ENCODE data around the gene CMTM2. TPM values are rescaled to one million over a fixed set of nuclear protein-coding genes. Genes with fewer than 3 reads are reported as not detected.

The CMTM2 gene
- total and polyA plus RNA-seq, 2 donors (not counting 1 experiment from before 2014, with no cell fraction given), result not detected

- H3K9me3 Mint-ChIP-seq (ENCODE audit: insufficient read depth), result no peaks in the 10 kb centered on the region
- POLR2A ChIA-PET, result no interaction called here
- TF ChIP-seq EZH2 (IDR thresholded peaks at IDR 0.05; ENCODE audit: borderline replicate concordance, insufficient read depth, low read depth, low read length, poor library complexity, severe bottlenecking) (no peak), CTCF (IDR thresholded peaks at IDR 0.05) (no peak)
These were observed 9.3 kb upstream of the CMTM2 start for GRCh38 chr16:66569827-66570405.

GRCh38 chr16:66572356-66572755 lies 6.9 kb upstream of the CMTM2 start:
- H3K27ac Mint-ChIP-seq, result no peak overlapping the region
- H3K9ac ChIP-seq (ENCODE audit: low read length), result no peak overlapping the region
- TF ChIP-seq EZH2 (IDR thresholded peaks at IDR 0.05; ENCODE audit: borderline replicate concordance, insufficient read depth, low read depth, low read length, poor library complexity, severe bottlenecking), result no peak
- POLR2A ChIA-PET, result interaction anchor here (0.5 kb wide), 1 partner anchor 23 kb away, joined by 3 read pairs; no protein-coding TSS in a partner anchor
- no peaks in the 10 kb centered on the region for H3K4me1 ChIP-seq (ENCODE audit: control insufficient read depth in 2 of 2, insufficient read depth in 2 of 2, low read length in 2 of 2)
- H3K36me3 ChIP-seq (replicated peaks in 1 of 2; ENCODE audit: control extremely low read depth in 1 of 2, control insufficient read depth in 1 of 2, extremely low read depth in 1 of 2, insufficient read depth in 2 of 2, low read length in 1 of 2), result no peaks in the 10 kb centered on the region
- H3K4me1 Mint-ChIP-seq, result no peaks in the 10 kb centered on the region
- intact Hi-C loops (cut with micrococcal nuclease), result no loop called here
- no peak overlapping the region for H3K4me3 ChIP-seq (ENCODE audit: control extremely low read depth in 1 of 5, extremely low read depth in 1 of 5, insufficient read depth in 1 of 5, low read depth in 2 of 5, low read length in 4 of 5)
- no peaks in the 10 kb centered on the region for H3K79me2 ChIP-seq (ENCODE audit: control insufficient read depth, insufficient read depth, low read length)
- H4K20me1 ChIP-seq (ENCODE audit: control insufficient read depth, insufficient read depth, low read length, poor library complexity, severe bottlenecking), result peaks cover 5% of the 10 kb centered on the region
- no peaks in the 10 kb centered on the region for H3K9me3 ChIP-seq (ENCODE audit: control extremely low read depth in 1 of 3, control insufficient read depth in 2 of 3, insufficient read depth in 1 of 3, low read length in 2 of 3)
- no peak overlapping the region for H2AFZ ChIP-seq (ENCODE audit: insufficient read depth, low read depth, low read length, poor library complexity, severe bottlenecking)
- ATAC-seq (ENCODE audit: low read depth) (no peak), DNase-seq (no peak)
- no peak overlapping the region for H3K4me2 ChIP-seq (replicated peaks; ENCODE audit: low read depth, low read length, poor library complexity, severe bottlenecking)
- no peak overlapping the region for H3K27ac ChIP-seq (ENCODE audit: low read length in 2 of 2)
- peaks cover 9% of the 10 kb centered on the region for H3K27me3 Mint-ChIP-seq
- H3K4me3 Mint-ChIP-seq, result no peak overlapping the region
- H3K27me3 ChIP-seq (replicated peaks in 1 of 4; ENCODE audit: control extremely low read depth in 1 of 4, control insufficient read depth in 3 of 4, insufficient read depth in 4 of 4, low read length in 3 of 4), result peaks cover 0 to 6% (median 3%) of the 10 kb centered on the region in 4 experiments
- WGBS (ENCODE audit: insufficient coverage), result 0% methylated on average over 2 of the region's 2 CpGs
- H3K9me3 Mint-ChIP-seq (ENCODE audit: insufficient read depth), result no peaks in the 10 kb centered on the region
- CTCF ChIA-PET, result interaction anchor here (0.8 to 2.4 kb wide), 4 partner anchors 20 to 166 kb away, joined by 3 to 7 read pairs (median 4); partner anchors contain the start of gene CKLF

More at GRCh38 chr16:66569827-66570405, 9.3 kb upstream of the CMTM2 start:
- peaks cover 0 to 10% of the 10 kb centered on the region in 2 experiments for H3K36me3 ChIP-seq (replicated peaks in 1 of 2; ENCODE audit: control extremely low read depth in 1 of 2, control insufficient read depth in 1 of 2, extremely low read depth in 1 of 2, insufficient read depth in 2 of 2, low read length in 1 of 2)
- CTCF ChIA-PET, result interaction anchor here (0.9 to 2.7 kb wide), 4 partner anchors 9 to 298 kb away, joined by 3 to 21 read pairs (median 6); partner anchors contain the start of gene CMTM2
- ATAC-seq (ENCODE audit: low read depth) (no peak), DNase-seq (no peak)
- no peaks in the 10 kb centered on the region for H3K27me3 ChIP-seq (replicated peaks in 1 of 4; ENCODE audit: control extremely low read depth in 1 of 4, control insufficient read depth in 3 of 4, insufficient read depth in 4 of 4, low read length in 3 of 4)
- peaks cover 5% of the 10 kb centered on the region for H4K20me1 ChIP-seq (ENCODE audit: control insufficient read depth, insufficient read depth, low read length, poor library complexity, severe bottlenecking)
- H3K4me2 ChIP-seq (replicated peaks; ENCODE audit: low read depth, low read length, poor library complexity, severe bottlenecking), result no peak overlapping the region
- no peaks in the 10 kb centered on the region for H3K79me2 ChIP-seq (ENCODE audit: control insufficient read depth, insufficient read depth, low read length)
- no peaks in the 10 kb centered on the region for H3K4me1 Mint-ChIP-seq
- H3K4me3 ChIP-seq (ENCODE audit: control extremely low read depth in 1 of 5, extremely low read depth in 1 of 5, insufficient read depth in 1 of 5, low read depth in 2 of 5, low read length in 4 of 5), result no peak overlapping the region
- no peaks in the 10 kb centered on the region for H3K27me3 Mint-ChIP-seq
- no peak overlapping the region for H3K27ac Mint-ChIP-seq
- H2AFZ ChIP-seq (ENCODE audit: insufficient read depth, low read depth, low read length, poor library complexity, severe bottlenecking), result no peak overlapping the region
- H3K4me3 Mint-ChIP-seq, result no peak overlapping the region
- H3K4me1 ChIP-seq (ENCODE audit: control insufficient read depth in 2 of 2, insufficient read depth in 2 of 2, low read length in 2 of 2), result no peaks in the 10 kb centered on the region
- no CpG with 5 or more reads among the region's 3 CpGs for WGBS (ENCODE audit: insufficient coverage)
- intact Hi-C loops (cut with micrococcal nuclease), result no loop called here
- no peak overlapping the region for H3K27ac ChIP-seq (ENCODE audit: low read length in 2 of 2)
- H3K9ac ChIP-seq (ENCODE audit: low read length), result no peak overlapping the region
- H3K9me3 ChIP-seq (ENCODE audit: control extremely low read depth in 1 of 3, control insufficient read depth in 2 of 3, insufficient read depth in 1 of 3, low read length in 2 of 3), result no peaks in the 10 kb centered on the region

Measured in B cell (primary cell).